Dedifferentiated amniotic fluid mesenchymal stem cell (primary cell): Measurements from ENCODE around the gene RNF150.

Experiments
- DNase-seq: peaks from one replicate; pipeline ENCODE4 v3.0.0-alpha.2; 2016; ENCODE audit errors: extremely low spot score

The RNF150 gene

DNA sequence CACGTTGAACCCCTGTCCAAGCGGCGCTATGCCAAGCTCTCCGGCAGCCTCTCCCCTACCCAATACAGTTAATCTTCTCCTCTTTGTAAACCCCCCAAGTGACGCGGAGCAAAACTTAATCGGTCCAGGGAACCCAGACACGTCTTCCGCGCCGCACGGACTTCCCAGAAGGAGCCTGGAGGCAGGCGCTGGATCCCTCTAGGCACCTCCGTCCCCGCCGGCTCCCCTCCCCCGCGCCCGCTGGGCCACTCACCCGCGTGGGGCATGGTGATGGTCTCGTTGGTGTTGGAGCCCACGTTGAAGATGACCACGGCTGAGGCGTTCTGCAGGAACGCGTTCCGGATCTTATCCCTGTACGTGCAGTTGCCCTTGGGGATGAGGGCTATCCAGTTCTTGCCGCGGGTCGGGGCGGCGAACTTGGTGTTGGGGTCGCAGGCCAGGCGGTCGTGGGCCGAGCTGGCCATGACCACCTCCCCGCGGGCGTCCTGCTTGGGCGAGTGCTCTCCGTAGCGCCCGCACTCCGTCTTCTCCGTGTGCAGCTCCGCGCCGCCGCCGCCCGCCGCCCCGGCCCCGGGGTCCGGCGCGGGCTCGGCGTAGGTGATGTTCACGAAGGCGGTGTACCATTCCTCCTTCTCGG, 1.1 kb downstream of the RNF150 start:
- no peak for DNase-seq

DNA sequence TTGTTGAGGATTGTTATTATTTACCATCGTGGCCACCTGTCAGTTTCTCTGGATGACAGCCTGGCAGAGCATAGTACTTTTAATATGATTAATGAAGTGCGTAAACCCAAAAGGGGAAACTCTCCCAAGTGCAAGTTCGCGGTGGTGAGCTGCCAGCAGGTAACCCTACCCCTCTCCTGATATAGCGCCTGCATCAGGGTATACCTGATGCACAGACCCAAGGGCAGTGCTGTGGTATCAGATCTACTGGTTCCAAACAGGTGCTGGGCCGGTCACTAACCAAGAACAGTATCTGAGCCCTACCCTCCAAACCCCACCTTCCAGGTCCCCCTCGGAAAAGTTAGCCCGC, 1.6 kb downstream of the RNF150 start:
- DNase-seq, result no peak

DNA sequence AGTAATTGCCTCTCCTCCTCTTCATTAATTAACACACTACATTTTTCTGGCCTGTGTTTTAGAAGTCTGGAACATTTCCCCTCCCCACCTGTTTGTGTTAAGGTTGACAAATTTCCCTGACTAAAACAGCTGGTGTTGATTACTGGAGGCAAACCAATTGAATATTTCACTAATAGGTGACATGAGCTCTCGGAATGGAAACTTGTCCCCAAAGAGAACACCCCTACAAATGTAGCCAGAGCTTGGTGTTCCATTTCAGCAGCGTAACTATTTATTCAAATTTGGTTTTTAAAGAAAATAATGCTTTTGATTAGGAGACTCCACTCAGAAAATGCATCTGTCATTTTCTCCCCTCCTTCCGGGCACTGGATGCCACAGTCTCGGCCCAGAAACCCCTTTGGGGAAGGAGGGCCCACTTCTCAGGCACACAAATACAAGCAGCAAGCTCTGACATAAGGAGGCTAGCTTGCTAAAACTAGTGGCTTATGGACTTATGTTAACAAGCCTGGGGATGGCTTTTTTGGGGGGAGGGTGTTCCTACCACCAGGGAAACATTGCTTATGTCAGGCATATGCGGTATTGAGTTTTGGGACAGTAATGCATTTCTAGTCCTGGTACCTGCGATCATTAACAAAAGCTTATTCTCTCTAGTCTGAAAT, 2.2 kb downstream of the RNF150 start:
- peak; percentile 14 for DNase-seq

DNA sequence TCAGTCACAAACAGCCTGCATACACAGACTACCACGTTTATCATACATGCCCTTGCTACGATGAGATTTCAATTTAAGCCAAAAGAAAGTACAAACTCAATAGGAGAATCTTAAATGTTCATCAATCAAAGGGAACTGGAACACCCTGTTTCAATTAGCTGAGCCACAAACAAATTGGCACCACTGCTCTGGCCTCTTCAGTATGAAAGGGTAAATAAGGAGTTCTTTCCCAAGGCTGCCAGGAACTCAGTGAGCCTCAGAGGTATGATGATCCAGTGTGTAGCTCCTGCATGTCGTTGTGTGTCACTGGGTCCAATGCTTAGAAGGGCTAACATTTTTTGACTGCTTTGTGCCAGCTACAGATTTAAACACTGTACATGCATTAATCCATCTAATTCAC, 5.4 kb downstream of the RNF150 start:
- DNase-seq, result no peak

DNA sequence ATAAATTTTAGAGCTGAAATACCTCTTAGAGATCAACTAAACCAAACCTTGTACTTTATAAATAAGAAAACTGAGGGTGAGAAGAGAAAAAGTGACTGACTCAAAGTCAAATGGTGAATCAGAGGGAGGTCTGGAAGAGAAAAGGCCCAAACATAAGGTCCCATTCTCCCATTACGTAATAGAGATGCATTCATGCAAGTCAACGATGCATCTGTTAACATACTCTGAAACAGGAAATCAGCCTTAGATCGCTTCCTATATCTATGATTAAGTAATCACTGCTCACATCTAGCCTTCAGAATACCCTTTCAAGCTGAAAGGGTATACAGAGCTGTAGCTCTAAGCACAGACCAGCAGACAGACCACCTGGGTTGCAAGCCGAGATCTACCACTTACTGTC, 6.5 kb downstream of the RNF150 start:
- no peak for DNase-seq

DNA sequence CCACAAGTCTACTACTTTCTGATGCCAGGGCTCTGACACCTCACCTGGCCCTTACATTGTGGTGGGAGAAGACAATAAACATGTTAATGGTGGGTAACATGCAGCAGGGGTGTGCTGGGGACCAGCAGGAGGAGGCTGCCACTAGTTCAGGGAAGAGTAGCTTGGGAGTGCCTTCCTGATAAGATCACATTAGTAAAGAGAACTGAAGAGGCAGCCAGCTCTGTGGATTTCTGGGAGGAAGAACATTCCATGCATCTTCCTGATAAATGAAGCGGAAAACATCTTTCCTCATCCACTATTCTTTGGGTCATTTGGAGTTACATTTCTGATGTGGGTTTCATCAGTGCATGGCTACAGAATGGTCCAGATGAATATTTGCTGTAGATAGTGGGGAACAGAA, 9.0 kb downstream of the RNF150 start:
- no peak for DNase-seq

DNA sequence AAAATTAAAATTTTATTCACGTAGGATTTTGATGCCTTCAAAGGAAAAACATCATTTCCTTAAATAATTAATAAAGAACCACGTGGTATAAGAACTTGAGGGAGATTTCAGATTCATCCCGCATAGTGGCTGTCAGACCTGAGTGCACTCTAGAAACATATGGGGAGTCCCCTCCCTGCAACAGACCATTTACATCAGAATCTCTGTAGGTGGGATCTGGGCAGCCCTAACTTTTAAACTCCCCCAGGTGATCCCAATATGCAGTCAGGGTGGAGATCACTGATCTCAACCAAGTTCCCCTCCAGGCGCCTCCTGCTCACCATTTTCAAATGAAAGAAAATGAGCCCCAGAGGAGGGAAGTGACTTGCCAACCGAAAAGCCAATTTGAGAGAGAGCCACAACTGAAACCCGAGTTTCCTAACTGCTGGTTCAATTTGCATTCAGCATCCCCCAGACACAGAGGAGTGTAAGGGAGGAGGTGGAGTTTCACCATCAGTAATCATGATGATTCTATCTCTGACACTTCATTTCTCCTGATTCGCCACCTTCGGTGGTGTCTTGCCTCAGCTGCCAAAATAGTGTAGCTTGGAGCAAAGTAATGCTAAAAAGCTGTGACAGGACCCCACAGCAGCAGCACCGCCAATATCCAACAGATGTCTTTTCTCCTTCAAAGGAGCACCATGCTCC, 11.4 kb downstream of the RNF150 start:
- no peak for DNase-seq

DNA sequence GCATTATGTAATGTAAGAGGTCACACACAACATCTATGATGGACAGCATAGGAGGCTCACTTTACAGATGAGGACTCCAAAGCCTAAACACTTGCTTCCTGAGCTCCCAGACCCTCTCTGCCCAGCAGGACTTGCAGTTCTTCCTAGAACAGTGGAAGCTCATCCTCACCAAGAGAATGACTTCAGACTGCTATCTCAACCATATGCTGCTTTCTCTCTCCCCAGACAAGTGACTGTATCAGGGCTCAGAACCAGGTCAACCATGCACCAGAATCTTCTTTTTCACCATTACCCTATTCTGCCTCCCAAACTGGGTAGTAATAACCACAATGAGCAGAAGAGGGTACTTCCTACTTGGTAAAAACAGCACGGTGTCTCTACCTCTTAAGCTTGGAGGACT, 12.2 kb downstream of the RNF150 start:
- no peak for DNase-seq

DNA sequence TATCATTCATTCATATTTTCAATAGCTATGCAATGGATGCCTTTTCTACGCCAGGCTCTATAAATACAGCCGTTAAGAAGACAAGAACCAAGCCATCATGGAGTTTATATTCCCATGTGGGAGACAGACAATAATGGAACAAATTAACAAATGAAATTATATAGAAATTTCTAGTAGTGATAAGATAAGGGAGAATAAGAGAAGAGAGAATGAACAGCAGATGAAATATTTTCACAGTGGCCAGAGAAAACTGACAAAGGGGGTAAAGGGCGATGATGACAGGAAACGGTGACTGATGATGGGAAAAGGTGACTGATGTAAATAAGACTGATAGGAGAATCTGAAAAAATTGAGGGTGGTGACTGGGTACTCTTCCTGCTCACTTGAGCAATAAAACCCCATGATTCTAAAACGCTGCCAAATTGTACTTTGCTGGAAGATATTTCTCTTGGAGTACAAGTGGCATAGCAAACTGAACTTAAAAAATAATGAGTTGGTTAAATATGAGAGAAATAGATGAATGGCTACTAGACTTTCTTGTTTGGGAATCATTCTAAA, 13.2 kb downstream of the RNF150 start:
- no peak for DNase-seq

DNA sequence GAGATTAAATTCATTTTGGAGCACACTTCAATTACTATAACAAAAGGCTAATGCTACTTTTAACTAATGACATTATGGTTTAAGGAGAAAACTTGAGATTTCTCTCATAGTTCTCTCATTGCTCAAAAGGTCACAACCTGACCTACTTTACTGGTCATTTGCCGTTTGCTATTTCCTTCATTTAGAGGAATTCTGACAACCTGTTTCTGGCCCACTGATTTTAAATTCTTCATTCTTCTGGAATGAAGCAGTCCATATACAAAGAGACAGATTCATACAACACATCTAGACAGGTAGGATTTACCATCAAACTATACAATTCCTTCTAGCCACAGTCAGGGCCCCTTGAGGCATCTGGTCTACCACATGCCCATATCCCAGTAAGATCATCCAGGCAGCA, 14.2 kb downstream of the RNF150 start:
- DNase-seq, result no peak

DNA sequence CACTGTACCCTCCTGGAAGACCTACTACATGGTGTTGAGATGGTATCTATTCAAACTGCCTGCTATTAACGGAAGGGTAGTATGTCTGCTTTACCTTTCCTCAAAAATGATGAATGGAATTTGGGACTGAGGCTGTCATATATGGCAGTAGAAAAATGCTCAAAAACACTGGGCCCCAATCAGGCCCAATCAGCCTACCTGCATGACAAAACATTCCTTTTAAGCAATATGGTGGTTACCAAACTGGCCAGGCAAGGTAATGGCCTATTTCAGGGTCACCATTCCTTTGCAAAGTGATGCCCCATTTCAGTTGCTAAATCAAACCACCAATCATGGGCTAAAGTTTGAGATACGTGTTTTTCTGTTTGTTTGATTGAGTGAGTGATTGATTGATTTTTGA, 14.9 kb downstream of the RNF150 start:
- DNase-seq, result no peak

DNA sequence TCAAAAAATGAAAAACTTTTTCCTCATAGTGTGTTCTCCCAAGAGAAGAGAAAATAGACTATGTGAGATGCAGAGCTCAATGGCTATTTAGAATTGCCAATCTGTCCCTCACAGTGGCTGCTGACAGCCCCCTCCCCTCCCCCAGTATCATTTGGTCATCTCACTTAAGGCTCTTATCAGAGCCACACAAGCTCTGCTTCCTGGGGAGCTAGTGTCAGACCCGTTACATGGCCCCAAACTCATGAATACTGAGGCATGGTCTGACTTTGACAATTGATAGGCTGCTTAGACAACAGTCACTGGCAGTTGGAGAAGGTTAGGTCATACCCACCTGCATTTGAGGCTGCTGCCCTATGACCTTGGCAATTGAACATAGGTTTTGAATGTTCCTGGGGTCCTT, 15.3 kb downstream of the RNF150 start:
- no peak for DNase-seq

DNA sequence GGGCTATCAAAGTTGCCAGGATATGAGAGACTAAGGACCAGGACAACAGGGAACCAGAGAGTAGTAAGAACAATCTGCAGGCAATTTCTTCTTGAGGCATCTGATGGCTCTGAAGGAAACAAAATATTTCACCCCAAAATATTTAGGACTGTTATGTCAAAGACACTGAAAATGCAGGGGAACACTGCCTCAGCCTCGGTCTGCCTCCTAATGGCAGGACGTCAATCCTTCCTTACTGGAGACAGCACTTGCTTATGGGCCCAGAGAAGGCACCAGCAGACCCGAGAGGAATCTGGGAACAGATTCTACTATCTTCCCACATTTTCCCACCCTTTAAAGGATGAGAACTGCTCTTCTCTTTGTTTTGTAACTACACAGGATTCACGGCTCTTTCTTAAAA, 23.3 kb downstream of the RNF150 start:
- no peak for DNase-seq

DNA sequence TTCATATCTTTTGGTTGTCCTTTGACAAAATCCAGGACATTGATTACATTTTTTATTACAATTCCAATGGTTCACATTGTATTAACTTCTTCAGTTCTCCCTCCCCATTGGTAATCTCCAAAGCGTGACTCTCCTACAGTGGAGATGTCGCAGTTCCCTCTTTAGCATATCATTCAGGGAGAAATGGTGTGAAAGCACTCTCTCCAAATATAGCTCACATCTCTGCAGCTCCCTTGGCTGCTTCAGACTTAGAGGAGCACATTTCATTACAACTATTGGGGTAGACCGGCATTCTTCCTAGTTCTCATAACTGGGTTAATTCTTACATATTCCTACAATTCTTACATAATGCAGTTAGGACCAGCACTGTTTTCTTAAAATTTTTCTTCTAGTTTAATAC, 25.3 kb downstream of the RNF150 start:
- no peak for DNase-seq

DNA sequence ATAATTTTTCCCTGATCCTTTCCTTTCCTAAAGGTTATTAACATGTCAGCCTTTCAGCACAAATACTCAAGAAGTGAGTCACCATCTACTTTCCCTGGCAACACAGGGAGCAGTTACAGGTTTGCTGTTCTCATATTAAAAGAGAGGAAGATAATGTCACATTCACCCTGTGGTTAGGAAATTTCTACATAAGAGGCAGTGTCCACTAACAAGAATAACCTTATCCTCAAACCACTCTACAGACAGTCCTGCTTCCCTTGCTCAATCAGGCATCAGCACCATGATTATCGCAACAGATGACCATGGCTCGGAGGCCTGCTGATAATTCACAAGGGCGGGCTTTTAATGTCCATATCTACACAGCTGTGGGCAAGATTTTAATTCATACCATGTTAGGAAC, 30.9 kb downstream of the RNF150 start:
- peak; percentile 35 for DNase-seq

DNA sequence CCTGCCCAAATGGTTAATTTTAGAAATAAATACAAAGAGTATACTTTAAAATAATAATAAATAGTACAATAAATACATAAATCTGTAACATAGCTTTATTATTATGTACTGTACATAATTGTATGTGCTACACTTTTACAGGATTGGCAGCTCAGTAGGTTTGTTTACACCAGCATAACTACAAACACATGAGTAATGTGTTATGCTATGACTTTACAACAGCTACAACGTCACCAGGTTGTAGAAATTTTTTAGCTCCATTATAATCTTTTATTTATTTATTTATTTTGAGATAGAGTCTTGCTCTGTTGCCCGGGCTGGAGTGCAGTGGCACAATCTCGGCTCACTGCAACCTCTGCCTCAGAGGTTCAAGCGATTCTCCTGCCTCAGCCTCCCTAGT, 31.8 kb downstream of the RNF150 start:
- no peak for DNase-seq

DNA sequence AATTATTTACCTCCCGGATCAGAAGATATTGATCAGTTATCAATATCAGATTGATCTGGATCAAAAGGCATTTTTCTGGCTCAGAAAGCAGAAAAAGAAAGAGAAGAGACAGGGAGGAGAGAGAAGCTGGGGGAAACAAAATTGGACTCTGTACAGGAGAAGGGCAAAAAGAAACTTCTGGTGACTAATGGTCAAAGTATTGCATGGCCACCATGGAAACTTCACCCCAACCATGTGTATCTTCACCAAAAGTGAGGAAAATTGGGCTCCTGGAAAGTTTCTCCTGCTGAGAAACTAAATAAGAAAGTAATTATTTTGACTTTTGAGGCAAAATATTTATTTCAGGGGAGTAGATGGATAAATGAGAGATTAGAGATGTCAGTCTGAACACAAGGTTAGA, 33.9 kb downstream of the RNF150 start:
- DNase-seq, result no peak

DNA sequence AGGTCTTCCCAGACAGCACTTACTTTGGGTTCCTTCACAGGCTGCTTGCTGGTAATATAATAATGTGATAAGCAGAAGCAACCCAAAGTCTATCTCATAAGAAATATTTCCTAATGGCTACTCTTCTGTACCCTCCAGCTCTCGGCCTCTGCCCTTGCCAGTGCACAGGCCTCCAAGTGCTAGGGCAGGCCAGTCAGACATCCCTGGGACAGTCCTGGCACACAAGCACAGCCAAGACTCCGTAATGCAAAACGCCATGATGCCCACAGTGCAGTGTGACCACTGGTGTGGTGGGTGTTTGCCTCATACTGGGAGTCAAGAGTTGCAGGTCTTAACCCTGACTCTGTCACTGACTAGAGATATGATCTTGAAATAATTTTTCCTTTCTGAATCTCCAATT, 35.1 kb downstream of the RNF150 start:
- DNase-seq, result no peak

DNA sequence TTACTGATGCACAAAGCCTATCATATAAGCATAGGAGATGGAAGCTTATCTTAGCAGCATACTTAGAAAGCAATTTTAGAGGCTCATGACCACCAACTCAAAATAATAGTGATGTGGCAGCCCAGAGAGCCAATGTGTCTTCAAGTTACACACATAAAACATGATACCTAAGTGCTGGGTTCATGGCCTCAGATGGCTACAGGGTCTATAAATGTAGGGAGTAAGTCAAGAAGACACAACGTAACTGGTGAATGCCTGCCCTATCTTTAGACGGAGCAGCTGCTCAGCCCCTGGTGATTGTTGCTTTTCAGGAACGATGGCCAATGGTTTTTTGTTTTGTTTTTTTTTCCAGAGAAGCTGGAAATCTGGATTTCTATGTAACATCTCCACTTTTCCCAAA, 42.8 kb downstream of the RNF150 start:
- no peak for DNase-seq

DNA sequence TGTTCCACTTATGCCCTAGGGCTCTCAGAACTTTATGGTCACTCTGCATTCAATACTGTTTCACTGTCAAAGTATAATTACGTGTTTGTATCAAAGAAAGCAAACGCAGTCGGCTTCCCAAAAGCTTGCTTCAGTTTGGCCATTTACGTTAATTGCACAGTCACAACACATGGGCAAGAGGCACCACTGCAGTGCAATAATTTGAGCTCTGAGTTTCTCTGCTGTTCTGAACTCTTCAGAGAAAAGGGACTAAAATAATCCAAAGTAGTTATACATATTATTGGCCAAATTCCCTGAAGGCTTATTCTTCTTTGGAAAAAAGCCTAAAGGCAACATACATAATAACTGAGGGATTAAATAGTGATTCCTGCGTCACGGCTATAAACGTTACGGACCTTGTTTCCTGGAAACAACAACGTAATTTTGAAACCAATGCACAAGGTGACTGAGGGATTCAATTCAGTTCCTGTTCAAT, 51.3 kb downstream of the RNF150 start:
- DNase-seq, result peak; percentile 52

DNA sequence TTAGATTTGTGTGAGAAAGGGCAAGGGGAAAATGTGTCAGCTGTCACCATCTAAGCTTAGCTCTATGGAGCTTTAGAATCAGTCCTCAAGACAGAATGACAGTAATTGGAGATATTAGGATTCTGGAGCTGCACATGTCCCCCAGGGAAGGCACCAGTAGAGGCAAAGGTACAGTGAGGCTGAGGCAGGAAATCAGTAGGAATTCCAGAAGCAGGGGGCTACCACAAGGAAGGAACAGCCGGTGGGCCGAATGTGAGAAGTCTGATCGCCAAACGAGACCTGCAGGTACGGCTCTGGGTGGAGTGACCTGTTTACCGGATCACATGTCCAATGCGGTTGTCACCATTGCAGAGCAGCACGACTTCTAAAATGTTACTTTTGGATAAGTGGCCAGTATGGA, 52.6 kb downstream of the RNF150 start:
- DNase-seq, result no peak

DNA sequence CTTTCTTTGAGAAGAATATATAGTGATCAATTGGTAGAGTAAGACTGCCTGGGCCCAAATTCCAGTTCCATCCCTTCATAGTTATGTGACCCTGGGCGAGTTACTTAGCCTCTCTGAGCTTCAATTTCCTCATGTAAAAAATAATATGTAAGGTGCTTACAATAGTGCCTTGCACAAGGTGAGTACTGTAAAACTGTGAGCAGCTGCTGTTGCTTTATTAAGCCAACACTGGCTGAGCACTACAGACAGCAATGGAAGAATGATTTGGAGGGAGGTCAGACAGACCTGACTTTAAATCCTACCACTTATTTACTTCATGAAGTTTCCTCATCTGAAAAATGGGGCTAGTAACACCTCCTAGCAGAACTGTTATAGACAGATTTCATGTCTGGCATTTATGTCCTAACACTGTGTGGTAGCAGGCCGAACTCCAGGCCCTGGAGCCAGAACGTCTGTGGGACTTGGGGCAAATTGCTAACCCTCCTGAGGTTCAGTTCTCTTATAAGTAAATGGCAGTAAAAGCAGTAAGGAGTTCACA, 53.8 kb downstream of the RNF150 start:
- no peak for DNase-seq

DNA sequence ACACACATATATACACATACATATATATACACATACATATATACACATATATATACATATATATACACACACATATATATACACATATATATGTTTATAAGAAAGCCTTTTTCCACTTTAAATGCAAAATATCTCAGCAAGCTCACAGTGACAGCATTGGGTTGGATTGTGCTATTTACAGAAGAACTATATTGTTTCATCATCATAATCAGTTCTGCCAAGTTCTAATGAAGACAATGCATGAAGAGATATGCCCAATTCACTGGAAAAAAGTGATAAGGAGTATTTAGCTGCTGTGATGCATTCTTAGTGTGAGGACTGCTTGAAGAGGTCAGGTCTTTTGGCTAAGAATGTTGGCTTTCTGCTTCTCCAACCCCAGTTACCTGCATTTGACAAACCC, 54.4 kb downstream of the RNF150 start:
- DNase-seq, result peak; percentile 66
